SK-N-SH (cell line): ENCODE measurements around the gene ASGR1.

Experiments
- CTCF ChIP-seq: fragments of 200-600 bp; sonication (generic); IDR thresholded peaks from 2 replicates; pipeline ENCODE4 v1.6.1; 2017; ENCODE audit warnings: antibody characterized with exemption, mild to moderate bottlenecking, moderate library complexity
- FOXM1 ChIP-seq: IDR thresholded peaks from 2 replicates; pipeline ENCODE4 v1.4.0; 2012; ENCODE audit warnings: low read depth, mild to moderate bottlenecking
- GATA2 ChIP-seq: sonication (generic); formaldehyde crosslinking; IDR thresholded peaks from 2 replicates; pipeline ENCODE4 v1.5.0; 2020; ENCODE audit warnings: mild to moderate bottlenecking, missing genetic modification reagents
- NFIC ChIP-seq: IDR thresholded peaks from 2 replicates; pipeline ENCODE4 v1.4.0; 2012; ENCODE audit warnings: borderline replicate concordance
- POLR2AphosphoS5 ChIP-seq: IDR thresholded peaks from 2 replicates; pipeline ENCODE4 v1.6.1; 2012; ENCODE audit warnings: low read depth, low read length
- RCOR1 ChIP-seq: fragments of 150-350 bp; IDR thresholded peaks from 2 replicates; pipeline ENCODE4 v1.6.1; 2017; ENCODE audit warnings: antibody characterized with exemption, low read length
- USF2 ChIP-seq: fragments of 150-350 bp; IDR thresholded peaks from 2 replicates; pipeline ENCODE4 v1.6.1; 2017; ENCODE audit warnings: antibody characterized with exemption, low read length, low read depth, borderline replicate concordance
- YY1 ChIP-seq: IDR thresholded peaks from 2 replicates; pipeline ENCODE4 v1.4.0; 2012; ENCODE audit warnings: low read depth, mild to moderate bottlenecking
- ZBTB33 ChIP-seq: IDR thresholded peaks from 2 replicates; pipeline ENCODE4 v1.4.0; 2012; ENCODE audit warnings: low read depth, borderline replicate concordance

GRCh38 chr17:7218166-7218565 is 39.0 kb upstream of the ASGR1 start:
- TF ChIP-seq POLR2AphosphoS5, result no peak
- TF ChIP-seq CTCF, result no peak
- no peak for TF ChIP-seq USF2
- TF ChIP-seq ZBTB33, result no peak
- TF ChIP-seq YY1, result no peak
- TF ChIP-seq RCOR1, result no peak
- TF ChIP-seq GATA2 (CRISPR knock-in tag), result no peak
- TF ChIP-seq NFIC, result no peak
- TF ChIP-seq FOXM1, result no peak
